Measurements from ENCODE around the gene MAST2.

Gene MAST2

GRCh38 chr1:45862008-45862407 is 58.6 kb downstream of the MAST2 start:
- DNase-seq = no peak

GRCh38 chr1:45863218-45863617 is 59.8 kb downstream of the MAST2 start:
- peak; percentile 39 for DNase-seq

- DNase-seq = peak; percentile 41
Measured at GRCh38 chr1:45864167-45865106, 61.0 kb downstream of the MAST2 start.

GRCh38 chr1:45867697-45868348 is 64.4 kb downstream of the MAST2 start:
- DNase-seq = no peak

- DNase-seq = no peak
Measured at GRCh38 chr1:45868861-45869260, 65.4 kb downstream of the MAST2 start.

- DNase-seq = no peak
Measured at GRCh38 chr1:45870500-45870899, 67.1 kb downstream of the MAST2 start.

GRCh38 chr1:45872173-45872801 is 68.9 kb downstream of the MAST2 start:
- DNase-seq = peak; percentile 45

GRCh38 chr1:45876000-45876617 is 72.7 kb downstream of the MAST2 start:
- no peak for DNase-seq

- DNase-seq = no peak
Measured at GRCh38 chr1:45877264-45877663, 73.9 kb downstream of the MAST2 start.

GRCh38 chr1:45879885-45880598 is 76.6 kb downstream of the MAST2 start:
- DNase-seq = no peak

- no peak for DNase-seq
Measured at GRCh38 chr1:45880930-45881329, 77.5 kb downstream of the MAST2 start.

- no peak for DNase-seq
Measured at GRCh38 chr1:45883658-45884057, 80.2 kb downstream of the MAST2 start.

GRCh38 chr1:45884700-45885099 is 81.3 kb downstream of the MAST2 start:
- no peak for DNase-seq

- DNase-seq = no peak
Measured at GRCh38 chr1:45886229-45886628, 82.8 kb downstream of the MAST2 start.

- no peak for DNase-seq
Measured at GRCh38 chr1:45887156-45887842, 83.9 kb downstream of the MAST2 start.

- DNase-seq = no peak
Measured at GRCh38 chr1:45890078-45890477, 86.7 kb downstream of the MAST2 start.

- no peak for DNase-seq
Measured at GRCh38 chr1:45891087-45891486, 87.7 kb downstream of the MAST2 start.

GRCh38 chr1:45892068-45892785 is 88.8 kb downstream of the MAST2 start:
- peak; percentile 27 for DNase-seq

- DNase-seq = no peak
Measured at GRCh38 chr1:45894331-45894730, 90.9 kb downstream of the MAST2 start.

GRCh38 chr1:45894921-45895320 is 91.5 kb downstream of the MAST2 start:
- DNase-seq = no peak

- no peak for DNase-seq
Measured at GRCh38 chr1:45895406-45895805, 92.0 kb downstream of the MAST2 start.
